Neural progenitor cell (in vitro differentiated cells): ENCODE data around the gene CALCR. TPM values are rescaled to one million over a fixed set of nuclear protein-coding genes. Genes with fewer than 3 reads are reported as not detected.

Experiments used
- DNase-seq: peaks from one replicate; pipeline ENCODE4 v3.0.0-alpha.2; 2016; ENCODE audit warnings: low spot score
- H2AFZ ChIP-seq: fragments of 200-600 bp; sonication (generic); replicated peaks from 2 replicates; pipeline ENCODE4 v1.6.1; 2016; ENCODE audit warnings: antibody characterized with exemption
- H3F3A ChIP-seq: fragments of 200-600 bp; sonication (generic); 2 replicates; pipeline ENCODE4 v1.6.1; 2016; ENCODE audit warnings: antibody characterized with exemption, low read depth
- H3K27ac ChIP-seq: fragments of 200-600 bp; sonication (generic); 2 replicates; pipeline ENCODE4 v1.5.1; 2016; ENCODE audit warnings: mild to moderate bottlenecking
- H3K27me3 ChIP-seq: fragments of 200-600 bp; sonication (generic); 2 replicates; pipeline ENCODE4 v1.6.1; 2016; ENCODE audit warnings: mild to moderate bottlenecking, moderate library complexity
- H3K36me3 ChIP-seq: fragments of 200-600 bp; sonication (generic); 2 replicates; pipeline ENCODE4 v1.5.1; 2016
- H3K4me1 ChIP-seq: fragments of 200-600 bp; sonication (generic); 2 replicates; pipeline ENCODE4 v1.6.1; 2016; ENCODE audit warnings: mixed run types
- H3K4me2 ChIP-seq: fragments of 200-600 bp; sonication (generic); 2 replicates; pipeline ENCODE4 v1.6.1; 2016
- H3K4me3 ChIP-seq: fragments of 200-600 bp; sonication (generic); 2 replicates; pipeline ENCODE4 v1.5.1; 2016
- H3K79me2 ChIP-seq: fragments of 200-600 bp; sonication (generic); 2 replicates; pipeline ENCODE4 v1.6.1; 2016; ENCODE audit warnings: low read depth
- H3K9ac ChIP-seq: fragments of 200-600 bp; sonication (generic); 2 replicates; pipeline ENCODE4 v1.6.1; 2016
- H3K9me3 ChIP-seq: fragments of 200-600 bp; sonication (generic); 2 replicates; pipeline ENCODE4 v1.5.1; 2016; ENCODE audit warnings: low read depth
- H4K20me1 ChIP-seq: fragments of 200-600 bp; sonication (generic); 2 replicates; pipeline ENCODE4 v1.6.1; 2016; ENCODE audit warnings: low read depth
- H3K27ac Mint-ChIP-seq: 3 replicates; pipeline ENCODE4 v1.8.0; 2021; ENCODE audit warnings: mixed read lengths
- H3K27me3 Mint-ChIP-seq: 2 replicates; pipeline ENCODE4 v1.8.0; 2022; ENCODE audit warnings: low read depth, mild to moderate bottlenecking, inconsistent platforms, moderate library complexity, mixed read lengths; ENCODE audit not compliant: insufficient read depth
- H3K36me3 Mint-ChIP-seq: 3 replicates; pipeline ENCODE4 v1.8.0; 2021; ENCODE audit warnings: mixed read lengths
- H3K4me1 Mint-ChIP-seq: 3 replicates; pipeline ENCODE4 v1.8.0; 2021; ENCODE audit warnings: mixed read lengths
- H3K4me3 Mint-ChIP-seq: 3 replicates; pipeline ENCODE4 v1.8.0; 2021; ENCODE audit warnings: mild to moderate bottlenecking, moderate library complexity, mixed read lengths
- H3K9me3 Mint-ChIP-seq: 3 replicates; pipeline ENCODE4 v1.8.0; 2020; ENCODE audit warnings: mixed read lengths
- CTCF ChIP-seq: fragments of 200-600 bp; sonication (generic); IDR thresholded peaks from 2 replicates; pipeline ENCODE4 v1.5.1; 2017; ENCODE audit warnings: antibody characterized with exemption, mild to moderate bottlenecking
- EZH2 ChIP-seq: fragments of 200-600 bp; sonication (generic); IDR thresholded peaks from 2 replicates; pipeline ENCODE4 v1.6.1; 2017; ENCODE audit warnings: antibody characterized with exemption, mild to moderate bottlenecking, moderate library complexity
- EZH2phosphoT487 ChIP-seq: fragments of 200-600 bp; sonication (generic); IDR thresholded peaks from 2 replicates; pipeline ENCODE4 v1.6.1; 2017; ENCODE audit warnings: antibody characterized with exemption
- total RNA-seq: library from RNA; depleted of rRNA; stranded (reverse); fragments of >200 nt; gene quantifications from 2 replicates; pipeline ENCODE4 v1.2.3, GENCODE V29; 2015; ENCODE audit warnings: low replicate concordance

Gene CALCR
- total RNA-seq, 1 donor from 2014 or later, result not detected

GRCh38 chr7:93402944-93403343 is 171.6 kb downstream of the CALCR start:
- Mint-ChIP-seq H3K36me3 (no peaks in the 10 kb centered on the region), H3K27ac (no peak overlapping the region), H3K27me3 (no peaks in the 10 kb centered on the region), H3K4me3 (no peak overlapping the region), H3K9me3 (peaks cover 11% of the 10 kb centered on the region), H3K4me1 (no peaks in the 10 kb centered on the region)
- Histone ChIP-seq H3K9ac (no peak overlapping the region), H3K4me2 (no peak overlapping the region), H3K4me1 (no peaks in the 10 kb centered on the region), H3K4me3 (no peak overlapping the region), H3K36me3 (no peaks in the 10 kb centered on the region), H2AFZ (no peak overlapping the region), H3K27ac (no peak overlapping the region), H3K79me2 (no peaks in the 10 kb centered on the region), H3K27me3 (no peaks in the 10 kb centered on the region), H3K9me3 (no peaks in the 10 kb centered on the region), H4K20me1 (no peaks in the 10 kb centered on the region), H3F3A (no peaks in the 10 kb centered on the region)
- no peak for TF ChIP-seq EZH2
- no peak for TF ChIP-seq EZH2phosphoT487
- no peak for TF ChIP-seq CTCF
- DNase-seq, result no peak

GRCh38 chr7:93399642-93400041 is 174.9 kb downstream of the CALCR start:
- Histone ChIP-seq H3K4me2 (no peak overlapping the region), H3K9me3 (no peaks in the 10 kb centered on the region), H3K79me2 (no peaks in the 10 kb centered on the region), H3K4me1 (no peaks in the 10 kb centered on the region), H4K20me1 (no peaks in the 10 kb centered on the region), H3K27ac (no peak overlapping the region), H3K9ac (no peak overlapping the region), H3K27me3 (no peaks in the 10 kb centered on the region), H2AFZ (no peak overlapping the region), H3K36me3 (no peaks in the 10 kb centered on the region), H3K4me3 (no peak overlapping the region), H3F3A (no peaks in the 10 kb centered on the region)
- no peak for DNase-seq
- TF ChIP-seq EZH2 (no peak), CTCF (no peak), EZH2phosphoT487 (no peak)
- no peaks in the 10 kb centered on the region for H3K36me3 Mint-ChIP-seq
- H3K27ac Mint-ChIP-seq, result no peak overlapping the region
- peaks cover 3% of the 10 kb centered on the region for H3K9me3 Mint-ChIP-seq
- H3K27me3 Mint-ChIP-seq, result no peaks in the 10 kb centered on the region
- no peaks in the 10 kb centered on the region for H3K4me1 Mint-ChIP-seq
- no peak overlapping the region for H3K4me3 Mint-ChIP-seq

GRCh38 chr7:93392984-93393383 is 181.5 kb downstream of the CALCR start:
- H3K4me3 ChIP-seq, result no peak overlapping the region
- H3K4me1 Mint-ChIP-seq, result no peaks in the 10 kb centered on the region
- H3K27me3 ChIP-seq, result no peaks in the 10 kb centered on the region
- peaks cover 5% of the 10 kb centered on the region for H3K4me1 ChIP-seq
- no peaks in the 10 kb centered on the region for H3K36me3 Mint-ChIP-seq
- H3K9me3 ChIP-seq, result no peaks in the 10 kb centered on the region
- no peak for TF ChIP-seq EZH2
- no peak for TF ChIP-seq EZH2phosphoT487
- no peak for TF ChIP-seq CTCF
- H3K9me3 Mint-ChIP-seq, result no peaks in the 10 kb centered on the region
- no peaks in the 10 kb centered on the region for H3K79me2 ChIP-seq
- H4K20me1 ChIP-seq, result no peaks in the 10 kb centered on the region
- no peak overlapping the region for H2AFZ ChIP-seq
- no peak overlapping the region for H3K27ac ChIP-seq
- H3K4me3 Mint-ChIP-seq, result no peak overlapping the region
- DNase-seq, result no peak
- H3K27ac Mint-ChIP-seq, result no peak overlapping the region
- H3K4me2 ChIP-seq, result no peak overlapping the region
- no peaks in the 10 kb centered on the region for H3F3A ChIP-seq
- no peak overlapping the region for H3K9ac ChIP-seq
- no peaks in the 10 kb centered on the region for H3K27me3 Mint-ChIP-seq
- no peaks in the 10 kb centered on the region for H3K36me3 ChIP-seq

GRCh38 chr7:93390660-93391059 is 183.9 kb downstream of the CALCR start:
- TF ChIP-seq EZH2 (no peak), EZH2phosphoT487 (no peak), CTCF (no peak)
- Mint-ChIP-seq H3K9me3 (no peaks in the 10 kb centered on the region), H3K27ac (no peak overlapping the region), H3K4me1 (no peaks in the 10 kb centered on the region), H3K27me3 (no peaks in the 10 kb centered on the region), H3K36me3 (no peaks in the 10 kb centered on the region), H3K4me3 (no peak overlapping the region)
- H3K27me3 ChIP-seq, result no peaks in the 10 kb centered on the region
- no peak overlapping the region for H2AFZ ChIP-seq
- no peak for DNase-seq
- no peaks in the 10 kb centered on the region for H3K79me2 ChIP-seq
- H3K27ac ChIP-seq, result no peak overlapping the region
- no peaks in the 10 kb centered on the region for H3K36me3 ChIP-seq
- no peaks in the 10 kb centered on the region for H4K20me1 ChIP-seq
- H3K4me1 ChIP-seq, result peaks cover 5% of the 10 kb centered on the region
- H3K9ac ChIP-seq, result no peak overlapping the region
- no peaks in the 10 kb centered on the region for H3F3A ChIP-seq
- no peak overlapping the region for H3K4me3 ChIP-seq
- H3K4me2 ChIP-seq, result no peak overlapping the region
- no peaks in the 10 kb centered on the region for H3K9me3 ChIP-seq
